Motor neuron (in vitro differentiated cells): ENCODE measurements around the gene PLK3. TPM values are rescaled to one million over a fixed set of nuclear protein-coding genes. Genes with fewer than 3 reads are reported as not detected.
"Not testable (repeated sequence)": the region's sequence is repeated elsewhere in the genome, so short reads cannot be mapped to it uniquely, and the experiment has no call there.

ENCODE experiments used
- ATAC-seq, 8 experiments: fragments of 200-7000 bp; cut with Tn5 transposase; replicated peaks in 6 of 8; 2 replicates each; pipeline ENCODE4 v1.8.0; 2021; ENCODE audit warnings: mild to moderate bottlenecking in 8 of 8, moderate library complexity in 8 of 8
- H3K27ac ChIP-seq, 2 donors: fragments of 250-450 bp; sonication (Bioruptor Pico); 2 replicates each; pipeline ENCODE4 v1.9.0; 2021; ENCODE audit warnings: antibody characterized with exemption in 2 of 2, mild to moderate bottlenecking in 2 of 2, moderate library complexity in 1 of 2
- H3K4me1 ChIP-seq, 2 donors: fragments of 250-450 bp; sonication (Bioruptor Pico); replicated peaks in 1 of 2; 2 replicates each; pipeline ENCODE4 v1.6.1; 2021; ENCODE audit warnings: antibody characterized with exemption in 2 of 2, mild to moderate bottlenecking in 2 of 2, moderate library complexity in 1 of 2
- H3K4me3 ChIP-seq, 5 donors: fragments of 250-450 bp; sonication (Bioruptor Pico); 2 replicates each; pipeline ENCODE4 v1.9.0; 2021; ENCODE audit warnings: antibody characterized with exemption in 5 of 5, mild to moderate bottlenecking in 5 of 5, moderate library complexity in 4 of 5
- WGBS, 10 experiments: fragments of 450-650 bp; shearing (Covaris generic); methylation state at CpG; one replicate each; pipeline ENCODE4 v1.0.0; 2022; 5-methylcytosine and 5-hydroxymethylcytosine counted together
- in situ Hi-C, 9 experiments: fragments of 400-800 bp; cut with MboI; loops; one replicate each; pipeline ENCODE4 v1.15.0; 2021; ENCODE audit warnings: low sequenced_read_pairs in 9 of 9, low pct_unique_long_range_greater_than_20kb in 2 of 9; ENCODE audit not compliant: unreplicated experiment in 9 of 9
- total RNA-seq, 8 experiments: library from RNA; unstranded; fragments of 300-600 nt; gene quantifications; 2 replicates each; pipeline versions ENCODE4 v1.2.3 to v1.2.4, GENCODE V29; 2022

The PLK3 gene
- total RNA-seq, 8 experiments from 2014 or later: 17.4 to 48.5 (median 28.3) TPM

- in situ Hi-C loops: no loop called here
- Histone ChIP-seq H3K4me3 (peak overlapping the region in 4 of 5 donors; percentile 8 to 25 (median 21)), H3K4me1 (peaks cover 4 to 14% of the 10 kb centered on the region in 2 donors), H3K27ac (peak overlapping the region; percentile 94 to 96)
- 0 to 14% (median 2%) methylated on average over 1 to 30 of the region's 33 CpGs; no CpG with 5 or more reads in 1 of the 10 experiments for WGBS, 10 experiments
- ATAC-seq: peak; percentile 52 to 90 (median 84)
These were observed 19.6 kb downstream of the PLK3 start for GRCh38 chr1:44819608-44820327.

GRCh38 chr1:44820328-44821239, 20.4 kb downstream of the PLK3 start:
- in situ Hi-C loops: no loop called here
- Histone ChIP-seq H3K4me1 (peaks cover 4 to 14% of the 10 kb centered on the region in 2 donors), H3K27ac (peak overlapping the region; percentile 94 to 96), H3K4me3 (peak overlapping the region in 4 of 5 donors; percentile 8 to 25 (median 21))
- WGBS, 10 experiments: 0 to 100% (median 68%) methylated on average over 1 to 23 of the region's 25 CpGs
- ATAC-seq: no peak

- ATAC-seq: no peak
- H3K27ac ChIP-seq: no peak overlapping the region
- in situ Hi-C loops: no loop called here
These were observed 21.1 kb downstream of the PLK3 start for GRCh38 chr1:44821240-44821715.

GRCh38 chr1:44822131-44822701, 22.0 kb downstream of the PLK3 start:
- no peak overlapping the region for H3K27ac ChIP-seq
- no peak overlapping the region for H3K4me3 ChIP-seq
- in situ Hi-C loops: no loop called here
- peaks cover 4 to 14% of the 10 kb centered on the region in 2 donors for H3K4me1 ChIP-seq
- ATAC-seq: no peak
- WGBS, 10 experiments: 57 to 83% (median 72%) methylated on average over 2 to 3 of the region's 6 CpGs; no CpG with 5 or more reads in 6 of the 10 experiments

More at GRCh38 chr1:44821240-44821715, 21.1 kb downstream of the PLK3 start:
- whole genome bisulfite sequencing, 10 experiments: 93 to 100% (median 97%) methylated on average over 2 to 9 of the region's 9 CpGs; no CpG with 5 or more reads in 4 of the 10 experiments
- H3K4me1 ChIP-seq: peaks cover 4 to 14% of the 10 kb centered on the region in 2 donors
- H3K4me3 ChIP-seq: no peak overlapping the region

- in situ Hi-C loops: no loop called here
- Histone ChIP-seq H3K4me3 (no peak overlapping the region), H3K27ac (no peak overlapping the region), H3K4me1 (peaks cover 4 to 14% of the 10 kb centered on the region in 2 donors)
- peak in 2 of 8 experiments; percentile 0 to 4 for ATAC-seq
- 80 to 100% (median 95%) methylated on average over 1 to 5 of the region's 15 CpGs; no CpG with 5 or more reads in 5 of the 10 experiments for WGBS, 10 experiments
These were observed 22.8 kb downstream of the PLK3 start for GRCh38 chr1:44822981-44823451.

- H3K27ac ChIP-seq: not testable (repeated sequence)
These were observed 24.2 kb downstream of the PLK3 start for GRCh38 chr1:44824392-44824791.

GRCh38 chr1:44826375-44827196, 26.4 kb downstream of the PLK3 start:
- Histone ChIP-seq H3K4me3 (no peak overlapping the region), H3K27ac (no peak overlapping the region), H3K4me1 (peaks cover 0 to 3% of the 10 kb centered on the region in 2 donors)
- in situ Hi-C loops: loop anchor here in 3 of 9 experiments (25.0 kb wide), 3 partner anchors 161 to 486 kb away; partner anchors contain the start of genes EIF2B3 (in 1 of the 3), HECTD3 (in 1 of the 3) and UROD (in 1 of the 3)
- ATAC-seq: peak in 5 of 8 experiments; percentile 11 to 55 (median 21)
- WGBS, 10 experiments: 39 to 100% (median 85%) methylated on average over 1 to 11 of the region's 24 CpGs; no CpG with 5 or more reads in 4 of the 10 experiments

More at GRCh38 chr1:44824392-44824791, 24.2 kb downstream of the PLK3 start:
- ATAC-seq, in situ Hi-C loops, H3K4me3 ChIP-seq, H3K4me1 ChIP-seq: not testable (repeated sequence)
- 73 to 100% (median 94%) methylated on average over 1 to 6 of the region's 6 CpGs; no CpG with 5 or more reads in 2 of the 10 experiments for WGBS, 10 experiments

GRCh38 chr1:44827197-44828002, 27.2 kb downstream of the PLK3 start:
- in situ Hi-C loops: loop anchor here in 3 of 9 experiments (25.0 kb wide), 3 partner anchors 160 to 485 kb away; partner anchors contain the start of genes EIF2B3 (in 1 of the 3), HECTD3 (in 1 of the 3) and UROD (in 1 of the 3)
- ATAC-seq: peak in 3 of 8 experiments; percentile 1 to 7 (median 5)
- Histone ChIP-seq H3K4me3 (no peak overlapping the region), H3K4me1 (peaks cover 0 to 3% of the 10 kb centered on the region in 2 donors), H3K27ac (no peak overlapping the region)
- 80 to 100% (median 93%) methylated on average over 1 to 14 of the region's 28 CpGs; no CpG with 5 or more reads in 2 of the 10 experiments for WGBS, 10 experiments

GRCh38 chr1:44828003-44828651, 27.9 kb downstream of the PLK3 start:
- Histone ChIP-seq H3K27ac (no peak overlapping the region), H3K4me1 (peaks cover 0 to 3% of the 10 kb centered on the region in 2 donors), H3K4me3 (no peak overlapping the region)
- peak in 1 of 8 experiments; percentile 10 for ATAC-seq
- 85 to 100% (median 93%) methylated on average over 1 to 12 of the region's 21 CpGs; no CpG with 5 or more reads in 5 of the 10 experiments for WGBS, 10 experiments
- in situ Hi-C loops: loop anchor here in 3 of 9 experiments (25.0 kb wide), 3 partner anchors 159 to 484 kb away; partner anchors contain the start of genes EIF2B3 (in 1 of the 3), HECTD3 (in 1 of the 3) and UROD (in 1 of the 3)

- Histone ChIP-seq H3K4me1 (peaks cover 0 to 3% of the 10 kb centered on the region in 2 donors), H3K27ac (no peak overlapping the region), H3K4me3 (no peak overlapping the region)
- peak in 2 of 8 experiments; percentile 6 to 12 for ATAC-seq
- in situ Hi-C loops: loop anchor here in 3 of 9 experiments (25.0 kb wide), 3 partner anchors 158 to 483 kb away; partner anchors contain the start of genes EIF2B3 (in 1 of the 3), HECTD3 (in 1 of the 3) and UROD (in 1 of the 3)
- 80 to 100% (median 98%) methylated on average over 2 to 6 of the region's 15 CpGs; no CpG with 5 or more reads in 5 of the 10 experiments for WGBS, 10 experiments
These were observed 28.8 kb downstream of the PLK3 start for GRCh38 chr1:44828841-44829440.
